ENCODE data around the gene VCL. TPM values are rescaled to one million over a fixed set of nuclear protein-coding genes. Genes with fewer than 3 reads are reported as not detected.

VCL gene
- total RNA-seq, 1 experiment from 2014 or later = 106 TPM

GRCh38 chr10:74000892-74001669 lies 3.2 kb downstream of the VCL start (continued):
- TF ChIP-seq, protein P1, sequence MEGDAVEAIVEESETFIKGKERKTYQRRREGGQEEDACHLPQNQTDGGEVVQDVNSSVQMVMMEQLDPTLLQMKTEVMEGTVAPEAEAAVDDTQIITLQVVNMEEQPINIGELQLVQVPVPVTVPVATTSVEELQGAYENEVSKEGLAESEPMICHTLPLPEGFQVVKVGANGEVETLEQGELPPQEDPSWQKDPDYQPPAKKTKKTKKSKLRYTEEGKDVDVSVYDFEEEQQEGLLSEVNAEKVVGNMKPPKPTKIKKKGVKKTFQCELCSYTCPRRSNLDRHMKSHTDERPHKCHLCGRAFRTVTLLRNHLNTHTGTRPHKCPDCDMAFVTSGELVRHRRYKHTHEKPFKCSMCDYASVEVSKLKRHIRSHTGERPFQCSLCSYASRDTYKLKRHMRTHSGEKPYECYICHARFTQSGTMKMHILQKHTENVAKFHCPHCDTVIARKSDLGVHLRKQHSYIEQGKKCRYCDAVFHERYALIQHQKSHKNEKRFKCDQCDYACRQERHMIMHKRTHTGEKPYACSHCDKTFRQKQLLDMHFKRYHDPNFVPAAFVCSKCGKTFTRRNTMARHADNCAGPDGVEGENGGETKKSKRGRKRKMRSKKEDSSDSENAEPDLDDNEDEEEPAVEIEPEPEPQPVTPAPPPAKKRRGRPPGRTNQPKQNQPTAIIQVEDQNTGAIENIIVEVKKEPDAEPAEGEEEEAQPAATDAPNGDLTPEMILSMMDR (IDR thresholded peaks at IDR 0.05 in 2 of 3, conservative IDR thresholded peaks at IDR 0.05 in 1 of 3; ENCODE audit: borderline replicate concordance in 1 of 3, insufficient read depth in 1 of 3, low read depth in 2 of 3, low read length in 2 of 3) = no peak
- TF ChIP-seq SRF (IDR thresholded peaks at IDR 0.05; ENCODE audit: low read depth) = no peak
- TF ChIP-seq, protein P2, sequence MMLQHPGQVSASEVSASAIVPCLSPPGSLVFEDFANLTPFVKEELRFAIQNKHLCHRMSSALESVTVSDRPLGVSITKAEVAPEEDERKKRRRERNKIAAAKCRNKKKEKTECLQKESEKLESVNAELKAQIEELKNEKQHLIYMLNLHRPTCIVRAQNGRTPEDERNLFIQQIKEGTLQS (IDR thresholded peaks at IDR 0.05) = no peak
- no peak for TF ChIP-seq CBX3 (IDR thresholded peaks at IDR 0.05; ENCODE audit: low read depth)
- no peak for TF ChIP-seq EZH2phosphoT487 (IDR thresholded peaks at IDR 0.05; ENCODE audit: borderline replicate concordance)

DNA sequence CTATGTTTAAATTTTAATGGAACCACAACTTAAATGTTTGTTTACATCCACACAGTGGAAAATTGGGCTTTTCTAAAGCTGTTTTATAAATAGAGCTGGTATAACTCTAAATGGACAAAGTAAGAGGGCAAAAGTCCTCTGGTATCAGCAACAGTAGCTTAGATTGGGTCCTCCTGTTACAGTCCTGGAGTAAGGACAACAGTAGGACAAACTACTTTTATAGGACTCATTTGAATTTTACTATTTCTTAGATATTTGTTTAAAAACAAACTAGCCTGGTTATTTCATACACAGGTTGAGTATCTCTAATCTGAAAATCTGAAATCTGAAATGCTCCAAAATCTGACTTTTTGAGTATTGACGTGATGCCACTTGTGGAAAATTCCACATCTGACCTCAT lies 8.4 kb downstream of the VCL start:
- intact Hi-C loops (cut with micrococcal nuclease) = no loop called here
- ChIA-PET POLR2A (interaction anchor here (0.6 kb wide), 1 partner anchor 8 kb away, joined by 3 read pairs; the partner anchor contains the start of gene VCL), RAD21 (ENCODE audit: low non-redundant PET in 1 of 2, low total read pairs in 2 of 2, uncharacterized antibody in 2 of 2, unreplicated experiment in 2 of 2) (no interaction called here), CTCF (no interaction called here)
- peaks cover 99% of the 10 kb centered on the region for H3K79me2 ChIP-seq (ENCODE audit: insufficient read depth, low read length)
- H2AFZ ChIP-seq (ENCODE audit: low read depth, low read length, poor library complexity, severe bottlenecking) = no peak overlapping the region
- ATAC-seq (no peak), DNase-seq (ENCODE audit: low read depth, low spot score) (no peak)
- H3K9me3 ChIP-seq (ENCODE audit: control insufficient read depth in 1 of 2, insufficient read depth in 1 of 2, low read depth in 1 of 2, low read length in 2 of 2) = no peaks in the 10 kb centered on the region
- H3K4me3 ChIP-seq (replicated peaks in 1 of 2; ENCODE audit: low read depth in 1 of 2, low read length in 2 of 2) = no peak overlapping the region
- H3K4me1 ChIP-seq (ENCODE audit: control insufficient read depth in 1 of 2, insufficient read depth in 2 of 2, low read length in 2 of 2) = peaks cover 37 to 60% of the 10 kb centered on the region in 2 experiments
- H3K36me3 ChIP-seq (ENCODE audit: control insufficient read depth in 1 of 2, insufficient read depth in 2 of 2, low read length in 2 of 2) = no peaks in the 10 kb centered on the region; a peak in 1 of 4 replicates
- TF ChIP-seq CEBPB (IDR thresholded peaks at IDR 0.05; ENCODE audit: low read depth) = no peak
- no peak for TF ChIP-seq ZFX (IDR thresholded peaks at IDR 0.05)
- no peak for TF ChIP-seq ZNF274 (IDR thresholded peaks at IDR 0.05; ENCODE audit: low read depth, low read length)
- no peak for TF ChIP-seq EZH2phosphoT487 (IDR thresholded peaks at IDR 0.05; ENCODE audit: borderline replicate concordance)
- TF ChIP-seq, protein P3, sequence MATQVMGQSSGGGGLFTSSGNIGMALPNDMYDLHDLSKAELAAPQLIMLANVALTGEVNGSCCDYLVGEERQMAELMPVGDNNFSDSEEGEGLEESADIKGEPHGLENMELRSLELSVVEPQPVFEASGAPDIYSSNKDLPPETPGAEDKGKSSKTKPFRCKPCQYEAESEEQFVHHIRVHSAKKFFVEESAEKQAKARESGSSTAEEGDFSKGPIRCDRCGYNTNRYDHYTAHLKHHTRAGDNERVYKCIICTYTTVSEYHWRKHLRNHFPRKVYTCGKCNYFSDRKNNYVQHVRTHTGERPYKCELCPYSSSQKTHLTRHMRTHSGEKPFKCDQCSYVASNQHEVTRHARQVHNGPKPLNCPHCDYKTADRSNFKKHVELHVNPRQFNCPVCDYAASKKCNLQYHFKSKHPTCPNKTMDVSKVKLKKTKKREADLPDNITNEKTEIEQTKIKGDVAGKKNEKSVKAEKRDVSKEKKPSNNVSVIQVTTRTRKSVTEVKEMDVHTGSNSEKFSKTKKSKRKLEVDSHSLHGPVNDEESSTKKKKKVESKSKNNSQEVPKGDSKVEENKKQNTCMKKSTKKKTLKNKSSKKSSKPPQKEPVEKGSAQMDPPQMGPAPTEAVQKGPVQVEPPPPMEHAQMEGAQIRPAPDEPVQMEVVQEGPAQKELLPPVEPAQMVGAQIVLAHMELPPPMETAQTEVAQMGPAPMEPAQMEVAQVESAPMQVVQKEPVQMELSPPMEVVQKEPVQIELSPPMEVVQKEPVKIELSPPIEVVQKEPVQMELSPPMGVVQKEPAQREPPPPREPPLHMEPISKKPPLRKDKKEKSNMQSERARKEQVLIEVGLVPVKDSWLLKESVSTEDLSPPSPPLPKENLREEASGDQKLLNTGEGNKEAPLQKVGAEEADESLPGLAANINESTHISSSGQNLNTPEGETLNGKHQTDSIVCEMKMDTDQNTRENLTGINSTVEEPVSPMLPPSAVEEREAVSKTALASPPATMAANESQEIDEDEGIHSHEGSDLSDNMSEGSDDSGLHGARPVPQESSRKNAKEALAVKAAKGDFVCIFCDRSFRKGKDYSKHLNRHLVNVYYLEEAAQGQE (IDR thresholded peaks at IDR 0.05; ENCODE audit: low read depth) = no peak
- TF ChIP-seq, protein P2 (IDR thresholded peaks at IDR 0.05) = no peak
- no peak for TF ChIP-seq CBX3 (IDR thresholded peaks at IDR 0.05; ENCODE audit: low read depth)
- no peak for TF ChIP-seq JUND (IDR thresholded peaks at IDR 0.05)
- TF ChIP-seq EGR1 (IDR thresholded peaks at IDR 0.05; ENCODE audit: low read depth) = no peak
- no peak for TF ChIP-seq SRF (IDR thresholded peaks at IDR 0.05; ENCODE audit: low read depth)
- no peaks in the 10 kb centered on the region for H3K9me2 ChIP-seq (ENCODE audit: insufficient read depth)
- H3K4me2 ChIP-seq (ENCODE audit: low read length) = no peak overlapping the region
- H3K9ac ChIP-seq (ENCODE audit: low read length) = no peak overlapping the region
- BruUV-seq (replicated peaks) = no TSS peak
- H3K27me3 ChIP-seq (ENCODE audit: insufficient read depth, low read length) = no peaks in the 10 kb centered on the region
- no peak overlapping the region for H3K27ac ChIP-seq (ENCODE audit: low read depth, low read length)
- H4K20me1 ChIP-seq (ENCODE audit: insufficient read depth) = peaks cover 16% of the 10 kb centered on the region; the same call in 1 of the 2 replicates

All from HCT116 (cell line).